HG03442 (cell line): ENCODE data around the gene SLC24A4.
A peak's percentile ranks its signal among the peaks of the same experiment; 100 is the strongest.

Source experiments
- ATAC-seq: cut with Tn5 transposase; IDR thresholded peaks from one replicate; pipeline ENCODE4 v1.9.1; 2021; ENCODE audit warnings: mild to moderate bottlenecking, moderate library complexity; ENCODE audit not compliant: unreplicated experiment

Gene SLC24A4

DNA sequence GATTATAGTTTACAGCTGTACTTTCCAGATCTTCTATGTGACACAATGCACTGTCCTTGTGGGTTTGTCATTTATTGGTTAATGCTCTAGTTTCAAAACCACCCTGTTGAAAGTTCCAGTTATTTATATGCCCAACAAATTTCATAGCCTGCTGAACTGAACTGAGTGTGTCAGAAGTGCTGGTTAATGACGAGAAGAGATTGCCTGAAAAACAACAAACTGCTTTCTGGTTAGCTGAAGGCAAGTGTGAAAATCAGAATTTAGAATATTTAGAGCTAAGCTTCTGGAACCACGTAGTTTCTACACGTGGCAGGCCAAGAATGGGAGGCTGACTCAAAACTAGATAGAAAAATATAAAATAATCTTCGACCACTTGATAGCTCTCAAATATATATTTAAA, 171.5 kb downstream of the SLC24A4 start:
- ATAC-seq = no peak

DNA sequence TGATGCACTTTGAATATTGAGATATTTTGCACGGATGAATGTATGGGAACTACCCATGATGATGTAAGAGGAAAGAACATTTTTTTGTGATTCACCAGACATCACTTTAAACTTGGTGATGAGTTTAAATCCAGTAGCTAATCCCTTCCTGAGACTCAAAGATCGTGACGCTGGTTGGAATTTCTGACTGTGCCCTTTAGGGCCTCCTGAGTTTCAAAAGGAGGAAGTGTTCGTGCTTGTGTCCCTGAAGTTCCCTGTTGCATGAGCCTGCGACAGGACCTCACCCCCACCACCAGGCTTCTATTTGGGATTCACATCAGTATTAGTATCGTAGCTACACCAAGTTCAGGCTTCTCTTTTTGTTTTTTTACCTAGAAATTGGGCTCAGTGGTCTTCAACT, 172.1 kb downstream of the SLC24A4 start:
- ATAC-seq = no peak

DNA sequence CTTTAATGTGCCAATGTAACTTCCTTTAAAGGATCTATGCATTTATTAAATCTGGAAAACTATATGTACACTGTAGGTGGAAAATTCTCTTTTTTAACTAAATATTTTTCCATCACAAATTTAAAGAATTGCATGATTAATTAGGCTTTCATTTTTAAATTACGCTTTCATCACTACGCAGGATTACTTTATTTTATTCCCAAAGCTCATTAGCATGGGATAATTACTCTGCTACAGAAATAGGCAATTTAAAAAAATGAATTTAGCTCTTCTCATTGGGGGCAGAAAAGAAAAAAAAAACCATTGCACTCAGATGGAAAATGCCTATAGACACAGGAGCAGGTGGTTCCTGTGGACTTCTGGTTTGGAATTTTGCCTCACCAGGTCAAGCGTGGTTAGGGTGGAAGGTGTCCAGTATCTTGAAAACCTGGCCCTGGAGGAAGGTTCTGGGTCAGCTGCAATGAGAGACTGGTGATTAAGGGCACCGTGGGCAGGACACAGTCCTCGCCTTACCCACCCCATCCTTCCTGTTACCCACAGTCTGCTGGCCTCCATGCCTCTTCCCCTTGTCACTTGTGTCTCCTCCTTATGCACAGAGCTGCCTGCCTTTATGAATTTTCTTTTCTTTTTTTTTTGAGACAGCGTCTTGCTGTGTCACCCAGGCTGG, 173.4 kb downstream of the SLC24A4 start:
- ATAC-seq = no peak

- ATAC-seq = no peak
Measured at GRCh38 chr14:92497391-92497790, 174.4 kb downstream of the SLC24A4 start.

- ATAC-seq = no peak
Measured at GRCh38 chr14:92499234-92499633, 176.3 kb downstream of the SLC24A4 start.

DNA sequence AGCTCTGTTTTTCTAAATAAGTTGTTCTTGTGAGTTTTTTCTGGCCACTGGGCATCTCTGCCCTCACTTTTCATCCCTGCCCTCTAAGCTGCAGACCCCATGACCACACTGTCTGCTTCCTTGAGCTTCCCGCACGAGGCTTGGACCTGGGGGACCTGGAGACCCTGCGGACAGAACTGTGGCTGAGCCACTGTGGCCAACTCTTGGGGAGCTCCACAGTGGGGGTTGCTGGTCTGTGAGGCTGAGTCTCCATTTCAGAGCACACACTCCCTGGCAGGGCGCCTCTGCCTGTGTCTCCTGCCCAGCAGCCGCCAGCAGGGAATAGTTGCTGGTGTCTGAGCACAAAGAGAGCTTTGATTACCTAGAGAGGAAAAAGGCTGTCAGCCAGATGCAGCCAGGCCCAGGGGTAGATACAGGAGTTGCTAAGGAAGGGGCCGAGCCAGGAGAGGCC, 177.6 kb downstream of the SLC24A4 start:
- no peak for ATAC-seq

DNA sequence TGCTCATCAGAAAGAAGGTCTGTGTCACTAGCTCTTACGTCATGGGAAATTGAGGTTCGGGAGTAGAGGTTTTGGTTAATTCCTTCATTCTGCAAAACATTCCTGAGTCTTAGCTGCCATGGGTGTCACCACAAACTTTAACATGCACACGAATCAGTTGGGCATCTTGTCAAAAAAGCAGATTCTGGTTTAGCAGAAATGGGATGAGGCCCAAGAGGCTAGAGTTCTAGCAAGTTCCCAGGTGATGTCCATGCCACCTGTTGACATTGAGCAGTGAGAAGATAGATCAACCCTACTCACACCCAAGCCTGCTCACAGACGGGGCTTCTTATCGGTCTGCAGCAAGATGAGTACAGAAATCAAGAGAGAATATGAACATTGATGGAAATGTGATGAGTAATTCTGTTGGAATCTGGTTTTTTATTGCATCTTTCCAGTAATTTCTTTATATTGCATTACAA, 179.0 kb downstream of the SLC24A4 start:
- ATAC-seq = no peak

DNA sequence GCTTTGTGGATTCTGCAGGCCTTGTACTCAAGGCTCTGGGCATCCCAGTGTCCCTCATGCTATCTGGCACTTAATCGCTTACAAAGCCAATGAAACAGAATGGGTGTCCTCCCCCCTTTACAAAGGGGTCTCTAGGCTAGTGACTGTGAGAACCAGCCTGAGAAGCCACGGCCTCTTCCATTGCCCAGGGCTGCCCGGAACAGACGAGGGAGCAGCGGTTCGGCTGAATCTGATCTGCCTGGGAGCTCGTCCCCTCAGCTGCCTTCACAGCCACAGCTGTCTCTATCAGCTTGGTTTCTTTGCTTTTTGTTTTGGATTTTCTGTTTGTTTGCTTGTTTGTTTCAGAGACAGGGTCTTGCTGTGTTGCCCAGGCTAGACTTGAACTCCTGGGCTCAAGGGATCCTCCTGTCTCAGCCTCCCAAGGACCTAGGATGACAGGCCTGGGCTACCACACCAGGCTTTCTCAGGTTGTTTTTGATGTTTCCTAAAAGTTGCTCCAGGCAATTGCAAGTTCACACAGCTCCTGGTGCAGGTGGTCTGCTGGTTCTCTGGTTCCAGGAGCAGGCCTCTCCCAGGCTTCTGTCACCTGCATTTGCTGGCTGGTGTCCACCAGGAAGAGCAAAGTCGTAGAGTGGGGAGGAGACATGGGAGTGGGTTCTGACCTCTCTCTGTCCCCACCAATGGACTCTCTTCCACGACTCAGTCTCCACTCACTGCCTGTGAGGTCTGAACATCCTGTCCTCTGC, 179.7 kb downstream of the SLC24A4 start:
- ATAC-seq = no peak

DNA sequence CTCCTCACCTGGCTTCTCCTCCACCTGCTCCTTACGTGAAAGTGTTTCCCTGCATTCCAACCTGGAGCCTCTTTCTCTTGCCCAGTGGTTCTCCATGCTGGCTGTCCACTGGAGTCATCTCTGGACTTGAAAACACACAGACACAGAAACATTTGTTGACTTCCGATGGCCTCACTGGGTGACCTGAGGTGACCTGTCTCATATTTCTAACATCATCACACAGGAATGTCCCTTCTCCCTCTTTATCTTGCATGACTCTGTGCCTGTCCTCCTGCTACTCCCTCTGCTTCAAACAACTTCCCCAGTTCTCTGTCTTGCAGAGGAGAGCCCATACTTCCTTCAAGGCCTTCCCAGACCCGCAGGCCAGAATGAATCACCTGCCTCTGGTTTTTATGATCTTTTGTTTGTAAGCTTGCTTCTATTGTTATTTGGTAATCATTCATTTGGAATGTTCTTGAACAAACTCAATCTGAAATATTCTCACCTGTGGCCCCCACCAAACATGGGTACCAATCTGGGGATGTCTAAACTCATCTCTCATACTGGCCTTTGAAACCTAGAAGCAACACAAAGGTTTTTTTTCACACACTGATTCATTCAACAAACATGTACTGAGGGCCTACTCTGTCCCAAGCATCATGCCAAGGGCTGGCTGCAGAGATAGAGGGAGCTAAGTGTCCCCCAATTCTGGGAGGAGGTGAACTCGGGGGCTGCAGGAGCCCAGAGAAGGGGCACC, 181.0 kb downstream of the SLC24A4 start:
- ATAC-seq = no peak

GRCh38 chr14:92505826-92506225, 182.9 kb downstream of the SLC24A4 start:
- no peak for ATAC-seq

- ATAC-seq = no peak
Measured at GRCh38 chr14:92506231-92506630, 183.3 kb downstream of the SLC24A4 start.

- ATAC-seq = no peak
Measured at GRCh38 chr14:92507174-92507768, 184.3 kb downstream of the SLC24A4 start.

DNA sequence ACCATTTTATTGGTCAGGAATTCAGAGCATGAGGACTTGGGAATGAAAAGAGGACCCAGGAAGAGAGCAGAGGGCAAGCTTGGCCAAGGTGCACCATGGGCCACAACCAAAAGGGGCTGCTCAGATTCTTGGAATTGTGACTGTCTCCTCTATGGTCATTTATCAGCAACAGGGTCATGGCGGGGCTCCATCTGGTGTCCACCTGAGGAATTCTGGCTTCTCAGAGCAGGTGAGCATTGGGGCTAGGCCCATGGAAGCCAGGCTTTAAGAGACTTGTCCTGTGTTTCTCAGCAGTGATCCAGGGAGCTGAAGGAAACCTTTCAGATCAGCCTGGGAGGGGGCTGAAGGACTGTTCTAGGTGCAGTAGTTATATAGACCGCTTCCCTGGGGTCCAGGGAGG, 188.0 kb downstream of the SLC24A4 start:
- ATAC-seq = no peak

- no peak for ATAC-seq
Measured at GRCh38 chr14:92511453-92512238, 188.7 kb downstream of the SLC24A4 start.

- ATAC-seq = no peak
Measured at GRCh38 chr14:92512807-92513203, 189.8 kb downstream of the SLC24A4 start.

DNA sequence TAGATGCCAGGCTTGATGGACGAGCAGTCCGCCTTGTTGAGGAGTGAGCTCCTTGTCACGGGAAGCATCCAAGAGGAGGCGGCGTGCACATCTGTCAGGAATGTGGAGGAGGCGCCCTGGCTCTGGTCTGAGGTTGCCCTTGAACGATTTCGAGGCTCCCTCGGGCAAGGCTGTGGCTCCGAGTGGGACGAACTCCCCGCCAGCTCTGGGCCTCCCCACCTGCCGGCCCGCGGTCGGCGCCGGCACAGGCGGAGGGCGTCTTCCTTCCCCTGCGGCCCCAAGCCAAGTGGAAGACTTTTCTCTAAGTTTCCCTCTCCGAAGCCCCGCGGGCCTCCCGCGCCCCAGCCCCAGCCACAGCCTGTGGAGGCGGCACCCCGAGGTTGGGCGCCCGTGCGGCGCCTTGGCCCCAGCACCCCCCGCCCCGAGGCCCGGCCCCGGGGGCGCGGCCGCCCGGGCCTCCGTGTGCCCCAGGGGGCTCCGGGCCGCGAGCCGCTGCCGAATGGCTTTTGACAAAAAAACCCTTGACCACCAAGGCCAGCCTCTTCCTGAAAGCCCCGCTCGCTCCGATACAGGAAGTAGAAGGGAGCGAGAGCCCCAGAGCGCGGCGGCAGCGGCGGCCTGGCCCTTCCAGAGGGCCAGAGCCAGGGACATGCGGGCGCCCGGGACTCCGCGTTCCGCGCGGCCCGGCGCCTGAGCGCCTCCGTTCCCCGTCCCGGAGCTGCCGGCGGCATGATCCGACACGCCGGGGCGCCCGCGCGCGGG, 190.4 kb downstream of the SLC24A4 start, which contains the start of gene RIN3:
TSS of gene RIN3 (plus strand) at position 578 of the 762 bp plus-strand sequence. CDS start at position 730, 152 bp downstream.
- peak; percentile 48 for ATAC-seq

- ATAC-seq = peak; percentile 18
Measured at GRCh38 chr14:92513966-92514843, 191.2 kb downstream of the SLC24A4 start.

GRCh38 chr14:92514844-92515514, 192.0 kb downstream of the SLC24A4 start:
- no peak for ATAC-seq
